ENCODE measurements around the gene TRIM7. TPM values are rescaled to one million over a fixed set of nuclear protein-coding genes. Genes with fewer than 3 reads are reported as not detected.

Gene TRIM7
- total and polyA plus RNA-seq, 2 donors (not counting 1 experiment from before 2014, with no cell fraction given), result 1.7 to 7.4 TPM

DNA sequence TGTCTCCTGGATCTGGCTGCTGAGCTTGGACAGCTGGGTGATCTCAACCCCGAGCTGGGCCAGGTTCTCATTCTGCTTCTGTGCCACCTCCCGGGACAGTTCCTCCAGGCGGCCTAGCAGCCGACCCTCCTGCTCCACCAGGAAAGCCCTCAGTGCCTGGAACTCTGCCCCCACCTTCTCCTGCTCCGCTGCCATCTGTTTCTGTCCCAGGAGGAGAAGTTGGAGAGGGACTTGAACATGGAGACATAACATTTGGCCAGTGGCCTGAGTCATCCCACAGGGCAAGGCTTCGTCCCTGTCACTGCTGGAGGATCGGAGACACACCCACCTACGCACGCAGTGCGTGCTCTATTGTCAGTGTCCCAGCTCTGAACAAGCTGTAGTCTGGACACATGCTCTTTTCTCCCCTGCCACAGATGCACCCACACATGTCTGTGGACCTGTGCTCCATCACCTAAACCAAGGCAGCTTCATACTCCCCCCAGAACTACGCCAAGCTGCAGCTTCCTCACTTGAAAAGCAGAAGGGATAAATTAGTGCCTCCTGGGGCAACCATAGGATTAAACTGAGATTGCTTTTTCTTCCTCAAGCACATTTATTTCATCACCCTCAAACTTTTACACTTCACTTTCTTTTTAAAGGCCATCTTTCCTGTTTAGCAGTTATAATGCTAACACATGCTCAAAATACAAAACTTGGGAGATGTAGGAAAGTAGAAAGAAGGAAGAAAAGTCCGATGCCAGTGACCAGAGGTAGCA, 4.9 kb downstream of the TRIM7 start:
- Histone ChIP-seq H3K4me2 (replicated peaks; ENCODE audit: low read depth, low read length, poor library complexity, severe bottlenecking) (no peak overlapping the region), H4K20me1 (ENCODE audit: control insufficient read depth, insufficient read depth, low read length, poor library complexity, severe bottlenecking) (no peaks in the 10 kb centered on the region), H3K36me3 (replicated peaks in 1 of 2; ENCODE audit: control extremely low read depth in 1 of 2, control insufficient read depth in 1 of 2, extremely low read depth in 1 of 2, insufficient read depth in 2 of 2, low read length in 1 of 2) (no peaks in the 10 kb centered on the region), H3K4me1 (ENCODE audit: control insufficient read depth in 2 of 2, insufficient read depth in 2 of 2, low read length in 2 of 2) (peaks cover 19 to 20% of the 10 kb centered on the region in 2 donors), H3K9ac (ENCODE audit: low read length) (no peak overlapping the region), H3K79me2 (ENCODE audit: control insufficient read depth, insufficient read depth, low read length) (no peaks in the 10 kb centered on the region), H3K27ac (ENCODE audit: low read length in 2 of 2) (peak overlapping the region in 1 of 2 donors; percentile 11), H3K9me3 (ENCODE audit: control extremely low read depth in 1 of 3, control insufficient read depth in 2 of 3, insufficient read depth in 1 of 3, low read length in 2 of 3) (peaks cover 0 to 6% (median 0%) of the 10 kb centered on the region in 3 donors), H3K27me3 (replicated peaks in 1 of 4; ENCODE audit: control extremely low read depth in 1 of 4, control insufficient read depth in 3 of 4, insufficient read depth in 4 of 4, low read length in 3 of 4) (peaks cover 0 to 14% (median 6%) of the 10 kb centered on the region in 4 experiments), H2AFZ (ENCODE audit: insufficient read depth, low read depth, low read length, poor library complexity, severe bottlenecking) (no peak overlapping the region), H3K4me3 (ENCODE audit: control extremely low read depth in 1 of 5, extremely low read depth in 1 of 5, insufficient read depth in 1 of 5, low read depth in 2 of 5, low read length in 4 of 5) (no peak overlapping the region)
- DNase-seq, result no peak
- TF ChIP-seq, protein P1, sequence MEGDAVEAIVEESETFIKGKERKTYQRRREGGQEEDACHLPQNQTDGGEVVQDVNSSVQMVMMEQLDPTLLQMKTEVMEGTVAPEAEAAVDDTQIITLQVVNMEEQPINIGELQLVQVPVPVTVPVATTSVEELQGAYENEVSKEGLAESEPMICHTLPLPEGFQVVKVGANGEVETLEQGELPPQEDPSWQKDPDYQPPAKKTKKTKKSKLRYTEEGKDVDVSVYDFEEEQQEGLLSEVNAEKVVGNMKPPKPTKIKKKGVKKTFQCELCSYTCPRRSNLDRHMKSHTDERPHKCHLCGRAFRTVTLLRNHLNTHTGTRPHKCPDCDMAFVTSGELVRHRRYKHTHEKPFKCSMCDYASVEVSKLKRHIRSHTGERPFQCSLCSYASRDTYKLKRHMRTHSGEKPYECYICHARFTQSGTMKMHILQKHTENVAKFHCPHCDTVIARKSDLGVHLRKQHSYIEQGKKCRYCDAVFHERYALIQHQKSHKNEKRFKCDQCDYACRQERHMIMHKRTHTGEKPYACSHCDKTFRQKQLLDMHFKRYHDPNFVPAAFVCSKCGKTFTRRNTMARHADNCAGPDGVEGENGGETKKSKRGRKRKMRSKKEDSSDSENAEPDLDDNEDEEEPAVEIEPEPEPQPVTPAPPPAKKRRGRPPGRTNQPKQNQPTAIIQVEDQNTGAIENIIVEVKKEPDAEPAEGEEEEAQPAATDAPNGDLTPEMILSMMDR (IDR thresholded peaks at IDR 0.05), result no peak
- no peak for TF ChIP-seq EZH2 (IDR thresholded peaks at IDR 0.05; ENCODE audit: borderline replicate concordance, insufficient read depth, low read depth, low read length, poor library complexity, severe bottlenecking)
- Mint-ChIP-seq H3K4me1 (peaks cover 35% of the 10 kb centered on the region), H3K4me3 (no peak overlapping the region), H3K27ac (peak overlapping the region; percentile 79), H3K27me3 (no peaks in the 10 kb centered on the region), H3K9me3 (ENCODE audit: insufficient read depth) (no peaks in the 10 kb centered on the region)
- 89% methylated on average over 8 of the region's 12 CpGs for WGBS (ENCODE audit: insufficient coverage)
- ATAC-seq (ENCODE audit: low read depth), result no peak
- ChIA-PET POLR2A (interaction anchor here (1.3 to 2.4 kb wide), 5 partner anchors 8 to 44 kb away, joined by 4 to 9 read pairs (median 6); partner anchors contain the start of gene RACK1), CTCF (interaction anchor here (0.9 to 1.9 kb wide), 6 partner anchors 8 to 40 kb away, joined by 3 to 11 read pairs (median 4); no protein-coding TSS in a partner anchor)
- intact Hi-C loops (cut with micrococcal nuclease), result loop anchor here (1.0 kb wide), 1 partner anchor 9 kb away; no protein-coding TSS in a partner anchor
